Neuronal stem cell (in vitro differentiated cells): Measurements from ENCODE around the gene DDOST.

Experiments used
- DNase-seq: peaks from one replicate; pipeline ENCODE4 v3.0.0-alpha.2; 2013; ENCODE audit warnings: low spot score
- H2AFZ ChIP-seq: one replicate; pipeline ENCODE4 v1.6.1; 2013; ENCODE audit warnings: mild to moderate bottlenecking, low read length, inconsistent platforms
- H2AK5ac ChIP-seq: 2 replicates; pipeline ENCODE4 v1.6.1; 2013; ENCODE audit warnings: low read depth, mild to moderate bottlenecking, inconsistent platforms, low read length, moderate library complexity, mixed read lengths
- H2BK120ac ChIP-seq: 2 replicates; pipeline ENCODE4 v1.6.1; 2013; ENCODE audit warnings: low read depth, mild to moderate bottlenecking, inconsistent platforms, low read length, moderate library complexity, mixed read lengths
- H2BK12ac ChIP-seq: one replicate; pipeline ENCODE4 v1.6.1; 2013; ENCODE audit warnings: low read length, inconsistent platforms
- H2BK15ac ChIP-seq: 2 replicates; pipeline ENCODE4 v1.6.1; 2013; ENCODE audit warnings: mild to moderate bottlenecking, low read length, inconsistent platforms, mixed read lengths
- H2BK5ac ChIP-seq: one replicate; pipeline ENCODE4 v1.6.1; 2013; ENCODE audit warnings: inconsistent platforms, mild to moderate bottlenecking, low read length, moderate library complexity
- H3K14ac ChIP-seq: one replicate; pipeline ENCODE4 v1.6.1; 2013; ENCODE audit warnings: low read length, inconsistent platforms
- H3K18ac ChIP-seq: 2 replicates; pipeline ENCODE4 v1.6.1; 2013; ENCODE audit warnings: low read length, inconsistent platforms
- H3K23ac ChIP-seq: 2 replicates; pipeline ENCODE4 v1.6.1; 2013; ENCODE audit warnings: low read depth, mild to moderate bottlenecking, mixed read lengths, low read length, inconsistent platforms; ENCODE audit not compliant: poor library complexity
- H3K27ac ChIP-seq: replicated peaks from 3 replicates; pipeline ENCODE4 v1.5.1; 2013; ENCODE audit warnings: low read length, inconsistent platforms
- H3K27me3 ChIP-seq, 3 experiments: 2 replicates each; pipeline ENCODE4 v1.6.1; 2013; ENCODE audit warnings: low read length in 3 of 3, mild to moderate bottlenecking in 2 of 3, inconsistent platforms in 1 of 3, low read depth in 1 of 3, mixed read lengths in 1 of 3, moderate library complexity in 1 of 3; ENCODE audit not compliant: control insufficient read depth in 3 of 3, insufficient read depth in 3 of 3
- H3K36me3 ChIP-seq, 2 donors: replicated peaks in 1 of 2; 2 replicates each; pipeline ENCODE4 v1.6.1; 2013; ENCODE audit warnings: low read length in 2 of 2; ENCODE audit not compliant: control insufficient read depth in 2 of 2, insufficient read depth in 2 of 2
- H3K4ac ChIP-seq: 2 replicates; pipeline ENCODE4 v1.6.1; 2013; ENCODE audit warnings: inconsistent platforms, mild to moderate bottlenecking, low read length, moderate library complexity
- H3K4me1 ChIP-seq, 2 donors: 1 replicate in 1 of 2; 2 replicates in 1 of 2; pipeline ENCODE4 v1.6.1; 2013; ENCODE audit warnings: low read length in 2 of 2, low read depth in 1 of 2; ENCODE audit not compliant: control insufficient read depth in 2 of 2, insufficient read depth in 1 of 2
- H3K4me2 ChIP-seq: one replicate; pipeline ENCODE4 v1.6.1; 2013; ENCODE audit warnings: mild to moderate bottlenecking, low read length, inconsistent platforms; ENCODE audit not compliant: insufficient read depth, poor library complexity, severe bottlenecking
- H3K4me3 ChIP-seq, 2 donors: 2 replicates each; pipeline ENCODE4 v1.5.1; 2013; ENCODE audit warnings: low read length in 2 of 2, mild to moderate bottlenecking in 2 of 2, inconsistent platforms in 1 of 2, moderate library complexity in 1 of 2
- H3K79me1 ChIP-seq: one replicate; pipeline ENCODE4 v1.6.1; 2013; ENCODE audit warnings: low read depth, mild to moderate bottlenecking, inconsistent platforms, low read length, moderate library complexity
- H3K9ac ChIP-seq: one replicate; pipeline ENCODE4 v1.6.1; 2013; ENCODE audit warnings: mild to moderate bottlenecking, low read depth, low read length, inconsistent platforms; ENCODE audit not compliant: poor library complexity
- H3K9me3 ChIP-seq, 2 donors: replicated peaks in 1 of 2; 2 replicates each; pipeline versions ENCODE3 to v1.6.1; 2013; ENCODE audit warnings: low read length in 2 of 2, mild to moderate bottlenecking in 2 of 2, inconsistent platforms in 1 of 2, low read depth in 1 of 2, mixed read lengths in 1 of 2, moderate library complexity in 1 of 2; ENCODE audit not compliant: control insufficient read depth in 2 of 2, insufficient read depth in 1 of 2
- H4K8ac ChIP-seq: one replicate; pipeline ENCODE4 v1.6.1; 2013; ENCODE audit warnings: low read depth, mild to moderate bottlenecking, inconsistent platforms, low read length, moderate library complexity
- H4K91ac ChIP-seq: one replicate; pipeline ENCODE4 v1.6.1; 2013; ENCODE audit warnings: low read length, low read depth, mild to moderate bottlenecking, inconsistent platforms; ENCODE audit not compliant: poor library complexity
- WGBS, 2 donors: extraction: QIAGEN DNeasy Blood & Tissue Kit; methylation state at CpG; one replicate each; pipeline ENCODE4 v1.1.7; 2013; ENCODE audit warnings: missing lambda C conversion rate in 2 of 2, mixed read lengths in 1 of 2; ENCODE audit not compliant: insufficient read length in 2 of 2, insufficient replicate concordance in 1 of 2; ENCODE audit errors: extremely low coverage in 2 of 2; 5-methylcytosine and 5-hydroxymethylcytosine counted together

DDOST gene

GRCh38 chr1:20630729-20631128, 30.4 kb downstream of the DDOST start:
- no peak overlapping the region for H2BK120ac ChIP-seq
- no peak for DNase-seq
- no peak overlapping the region for H3K4me2 ChIP-seq
- H3K9ac ChIP-seq: no peak overlapping the region
- H2BK5ac ChIP-seq: no peak overlapping the region
- no peak overlapping the region for H3K4me3 ChIP-seq
- no CpG with 5 or more reads among the region's 4 CpGs for WGBS, 2 donors
- H3K27me3 ChIP-seq: no peaks in the 10 kb centered on the region
- no peaks in the 10 kb centered on the region for H3K9me3 ChIP-seq
- H3K79me1 ChIP-seq: peaks cover 1% of the 10 kb centered on the region
- H2AK5ac ChIP-seq: no peak overlapping the region
- no peaks in the 10 kb centered on the region for H3K36me3 ChIP-seq
- no peak overlapping the region for H2BK12ac ChIP-seq
- H4K91ac ChIP-seq: no peak overlapping the region
- H3K14ac ChIP-seq: no peak overlapping the region
- no peak overlapping the region for H3K27ac ChIP-seq
- H3K18ac ChIP-seq: no peak overlapping the region
- H2AFZ ChIP-seq: no peak overlapping the region
- no peak overlapping the region for H2BK15ac ChIP-seq
- H3K4me1 ChIP-seq: peaks cover 6% of the 10 kb centered on the region in 2 donors
- no peak overlapping the region for H3K4ac ChIP-seq
- no peak overlapping the region for H3K23ac ChIP-seq
- no peak overlapping the region for H4K8ac ChIP-seq

- Histone ChIP-seq H3K27ac (no peak overlapping the region), H2BK15ac (no peak overlapping the region), H3K27me3 (no peaks in the 10 kb centered on the region), H3K9ac (no peak overlapping the region), H3K4me1 (peaks cover 2 to 6% of the 10 kb centered on the region in 2 donors), H3K4me2 (no peak overlapping the region), H3K79me1 (no peaks in the 10 kb centered on the region), H3K14ac (no peak overlapping the region), H2BK120ac (no peak overlapping the region), H3K18ac (no peak overlapping the region), H3K23ac (no peak overlapping the region), H3K9me3 (no peaks in the 10 kb centered on the region), H2AFZ (no peak overlapping the region), H4K8ac (no peak overlapping the region), H2AK5ac (no peak overlapping the region), H3K4me3 (no peak overlapping the region), H3K36me3 (no peaks in the 10 kb centered on the region), H2BK5ac (no peak overlapping the region), H2BK12ac (no peak overlapping the region), H3K4ac (no peak overlapping the region), H4K91ac (no peak overlapping the region)
- no peak for DNase-seq
- WGBS, 2 donors: no CpG with 5 or more reads among the region's 1 CpG
Measured at GRCh38 chr1:20626524-20626923, 34.6 kb downstream of the DDOST start.

GRCh38 chr1:20626098-20626427, 35.1 kb downstream of the DDOST start:
- Histone ChIP-seq H2AFZ (no peak overlapping the region), H4K91ac (no peak overlapping the region), H3K4me3 (no peak overlapping the region), H3K18ac (no peak overlapping the region), H2BK5ac (no peak overlapping the region), H3K23ac (no peak overlapping the region), H2BK15ac (no peak overlapping the region), H2BK120ac (no peak overlapping the region), H3K4me1 (peaks cover 2 to 6% of the 10 kb centered on the region in 2 donors), H2AK5ac (no peak overlapping the region), H3K14ac (no peak overlapping the region), H3K36me3 (no peaks in the 10 kb centered on the region), H3K4ac (no peak overlapping the region), H3K9ac (no peak overlapping the region), H3K79me1 (no peaks in the 10 kb centered on the region), H3K27me3 (no peaks in the 10 kb centered on the region), H2BK12ac (no peak overlapping the region), H3K27ac (no peak overlapping the region), H3K4me2 (no peak overlapping the region), H4K8ac (no peak overlapping the region), H3K9me3 (no peaks in the 10 kb centered on the region)
- DNase-seq: no peak
- 73% methylated on average over 1 of the region's 1 CpG; no CpG with 5 or more reads in 1 of the 2 donors for WGBS, 2 donors

GRCh38 chr1:20625176-20626097, 35.7 kb downstream of the DDOST start:
- Histone ChIP-seq H3K36me3 (no peaks in the 10 kb centered on the region), H2AK5ac (no peak overlapping the region)

More at GRCh38 chr1:20625176-20626097, 35.7 kb downstream of the DDOST start:
- Histone ChIP-seq H3K14ac (no peak overlapping the region), H4K8ac (no peak overlapping the region), H3K4me3 (no peak overlapping the region), H3K18ac (no peak overlapping the region), H3K9ac (no peak overlapping the region), H2AFZ (no peak overlapping the region), H2BK15ac (no peak overlapping the region), H3K27ac (no peak overlapping the region), H3K23ac (no peak overlapping the region), H4K91ac (no peak overlapping the region), H2BK12ac (no peak overlapping the region), H3K27me3 (no peaks in the 10 kb centered on the region), H3K4me2 (no peak overlapping the region), H3K4me1 (peaks cover 2 to 6% of the 10 kb centered on the region in 2 donors), H3K79me1 (no peaks in the 10 kb centered on the region), H2BK5ac (no peak overlapping the region), H2BK120ac (no peak overlapping the region), H3K9me3 (no peaks in the 10 kb centered on the region), H3K4ac (no peak overlapping the region)
- DNase-seq: no peak
- no CpG with 5 or more reads among the region's 3 CpGs for WGBS, 2 donors
